HepG2 (cell line): ENCODE results near the gene KIFC1. TPM values are rescaled to one million over a fixed set of nuclear protein-coding genes. Genes with fewer than 3 reads are reported as not detected.
"Not testable (repeated sequence)": the region's sequence is repeated elsewhere in the genome, so short reads cannot be mapped to it uniquely, and the experiment has no call there.

Experiments used
- ATAC-seq: fragments of 200-7000 bp; cut with Tn5 transposase; 3 replicates; pipeline ENCODE4 v1.9.1; 2020; ENCODE audit warnings: mild to moderate bottlenecking, moderate library complexity
- BruUV-seq: library from RNA; stranded (reverse); fragments of 400-500 nt; replicated peaks from 2 replicates; lab custom pipeline; 2021; lab: Mats Ljungman, UMichigan
- CTCF ChIA-PET: fragments of 300-600 bp; formaldehyde crosslinking; extraction: SDS; loops from one replicate; lab custom pipeline; 2021; ENCODE audit warnings: low total read pairs, inconsistent platforms, low intra/inter-chr PET ratio; lab: Yijun Ruan, JAX
- POLR2A ChIA-PET: fragments of 350-600 bp; sonication (Branson Sonifier 250); formaldehyde crosslinking; loops from one replicate; lab custom pipeline; 2020; ENCODE audit warnings: antibody characterized with exemption, inconsistent platforms; lab: Yijun Ruan, JAX
- DNase-seq: peaks from one replicate; pipeline ENCODE4 v3.0.0-alpha.2; 2015; ENCODE audit warnings: low spot score
- FAIRE-seq: peaks from 3 replicates; lab custom pipeline; 2011; peaks lifted over from hg19 to GRCh38; lab: Jason Lieb, UNC
- H2AFZ ChIP-seq: one replicate; pipeline ENCODE4 v1.6.1; 2011; ENCODE audit warnings: low read length, inconsistent platforms
- H3K27ac ChIP-seq: fragments of 300-600 bp; 3 replicates; pipeline ENCODE4 v1.8.0; 2011; ENCODE audit warnings: mixed run types, mild to moderate bottlenecking, mixed read lengths, low read length, inconsistent platforms; ENCODE audit not compliant: insufficient read depth; ENCODE audit errors: extremely low read length
- H3K27me3 ChIP-seq, 2 experiments: fragments of 200-600 bp in 1 of 2; 2 replicates in 1 of 2; 3 replicates in 1 of 2; pipeline versions ENCODE4 v1.6.0 to v1.8.0; 2011; ENCODE audit warnings: low read length in 2 of 2, mild to moderate bottlenecking in 2 of 2, moderate library complexity in 2 of 2, inconsistent platforms in 1 of 2; ENCODE audit not compliant: insufficient read depth in 2 of 2, control insufficient read depth in 1 of 2
- H3K36me3 ChIP-seq, 2 experiments: fragments of 200-600 bp in 1 of 2; replicated peaks in 1 of 2; 2 replicates in 1 of 2; 3 replicates in 1 of 2; pipeline versions ENCODE4 v1.5.1 to v1.8.0; 2011; ENCODE audit warnings: low read length in 2 of 2, inconsistent platforms in 1 of 2; ENCODE audit not compliant: insufficient read depth in 2 of 2, control insufficient read depth in 1 of 2
- H3K4me1 ChIP-seq: 2 replicates; pipeline ENCODE4 v1.5.1; 2012; ENCODE audit warnings: low read length, inconsistent platforms; ENCODE audit not compliant: insufficient read depth
- H3K4me2 ChIP-seq: 2 replicates; pipeline ENCODE4 v1.6.0; 2011; ENCODE audit warnings: low read depth, low read length, inconsistent platforms
- H3K4me3 ChIP-seq, 3 experiments: fragments of 200-600 bp in 1 of 3; sonication (generic), shearing (Covaris generic) in 1 of 3; replicated peaks in 1 of 3; 2 replicates each; pipeline ENCODE4 v1.5.1; 2011 to 2016; ENCODE audit warnings: low read length in 3 of 3, inconsistent platforms in 2 of 3, low read depth in 2 of 3, mild to moderate bottlenecking in 2 of 3, control low read depth in 1 of 3, mixed read lengths in 1 of 3; ENCODE audit not compliant: insufficient read depth in 1 of 3
- H3K79me2 ChIP-seq: one replicate; pipeline ENCODE4 v1.6.1; 2011; ENCODE audit warnings: low read length, inconsistent platforms; ENCODE audit not compliant: insufficient read depth
- H3K9ac ChIP-seq: 2 replicates; pipeline ENCODE4 v1.6.0; 2011; ENCODE audit warnings: mild to moderate bottlenecking, low read depth, low read length, inconsistent platforms; ENCODE audit not compliant: insufficient read depth
- H3K9me3 ChIP-seq: 2 replicates; pipeline ENCODE4 v1.5.1; 2012; ENCODE audit warnings: mild to moderate bottlenecking, low read length
- H4K20me1 ChIP-seq: 2 replicates; pipeline ENCODE4 v1.6.0; 2011; ENCODE audit warnings: inconsistent platforms, mild to moderate bottlenecking, low read length, moderate library complexity; ENCODE audit not compliant: insufficient read depth
- SETDB1 ChIP-seq: sonication (generic); formaldehyde crosslinking; IDR thresholded peaks from 2 replicates; pipeline ENCODE4 v1.5.1; 2020; ENCODE audit warnings: missing genetic modification reagents, mild to moderate bottlenecking, borderline replicate concordance
- SRSF9 ChIP-seq: fragments of 200-400 bp; formaldehyde crosslinking; IDR thresholded peaks from 2 replicates; pipeline ENCODE4 v1.6.1; 2018; ENCODE audit warnings: borderline replicate concordance, mild to moderate bottlenecking, low read depth, low read length; ENCODE audit not compliant: insufficient read depth, poor library complexity, severe bottlenecking
- ZNF496 ChIP-seq: sonication (generic); formaldehyde crosslinking; IDR thresholded peaks from 2 replicates; pipeline ENCODE4 v1.8.1; 2023; ENCODE audit warnings: mild to moderate bottlenecking, moderate library complexity, missing genetic modification reagents; ENCODE audit not compliant: insufficient replicate concordance
- ZNF747 ChIP-seq: sonication (generic); formaldehyde crosslinking; IDR thresholded peaks from 2 replicates; pipeline ENCODE4 v1.8.1; 2023; ENCODE audit warnings: missing genetic modification reagents, mild to moderate bottlenecking, borderline replicate concordance
- ZNF770 ChIP-seq: sonication (generic); formaldehyde crosslinking; IDR thresholded peaks from 2 replicates; pipeline ENCODE4 v1.5.0; 2020; ENCODE audit warnings: mild to moderate bottlenecking, missing genetic modification reagents
- ZNF788 ChIP-seq: sonication (generic); formaldehyde crosslinking; IDR thresholded peaks from 2 replicates; pipeline ENCODE4 v1.5.0; 2020; ENCODE audit warnings: mild to moderate bottlenecking, missing genetic modification reagents, borderline replicate concordance
- ZSCAN30 ChIP-seq: sonication (generic); formaldehyde crosslinking; IDR thresholded peaks from 2 replicates; pipeline ENCODE4 v1.5.0; 2020; ENCODE audit warnings: mild to moderate bottlenecking, missing genetic modification reagents
- WGBS: methylation state at CpG from one replicate; pipeline ENCODE4 v1.1.6; 2017; ENCODE audit warnings: low lambda C conversion rate; 5-methylcytosine and 5-hydroxymethylcytosine counted together
- in situ Hi-C: cut with HindIII; loops from 2 replicates; pipeline ENCODE4 v1.10.0; 2017; ENCODE audit warnings: low pct_unique_long_range_greater_than_20kb; ENCODE audit not compliant: extremely low pct_ligation_motif_present
- intact Hi-C: fragments of 100-400 bp; cut with micrococcal nuclease; formaldehyde crosslinking; loops from one replicate; pipeline ENCODE4 v1.10.0; 2022; ENCODE audit not compliant: unreplicated experiment
- polyA plus RNA-seq, 8 experiments: library from polyadenylated mRNA; depleted of rRNA in 3 of 8; stranded (reverse) in 7 of 8; unstranded in 1 of 8; fragments of >200 nt; fragmentation: Illumina TruSeq in 4 of 8; extraction: Trizol in 4 of 8; gene quantifications; 2 replicates each; pipeline versions ENCODE4 v1.2.1 to v1.2.3, GENCODE V29; 2011 to 2016; ENCODE audit warnings: low read depth in 4 of 8, missing spikeins in 1 of 8, mixed read lengths in 1 of 8; ENCODE audit not compliant: insufficient read depth in 1 of 8
- total RNA-seq, 5 experiments: library from RNA; depleted of rRNA; stranded (reverse); fragments of >200 nt; fragmentation: Illumina TruSeq; extraction: Trizol; gene quantifications; 2 replicates each; pipeline ENCODE4 v1.2.3, GENCODE V29; 2016; ENCODE audit warnings: low read depth in 1 of 5

KIFC1 gene
- total and polyA plus RNA-seq, 2 of the 13 experiments (the other 11 are each of a cell fraction or from before 2014, with no cell fraction given): 25.0 to 45.5 TPM

- in situ Hi-C loops, H3K9ac ChIP-seq, H3K27ac ChIP-seq, H4K20me1 ChIP-seq, DNase-seq, CTCF ChIA-PET, H2AFZ ChIP-seq, intact Hi-C loops, H3K4me2 ChIP-seq, H3K79me2 ChIP-seq, POLR2A ChIA-PET, FAIRE-seq, BruUV-seq, ATAC-seq, H3K9me3 ChIP-seq, H3K27me3 ChIP-seq, H3K36me3 ChIP-seq, H3K4me3 ChIP-seq: not testable (repeated sequence)
- H3K4me1 ChIP-seq: peaks cover 14% of the 10 kb centered on the region
- 64% methylated on average over 8 of the region's 8 CpGs for WGBS
Observed at GRCh38 chr6:33371901-33372300, 19.7 kb upstream of the KIFC1 start.

- Histone ChIP-seq H4K20me1 (no peaks in the 10 kb centered on the region), H3K4me2 (no peak overlapping the region), H3K27me3 (no peaks in the 10 kb centered on the region), H3K79me2 (no peaks in the 10 kb centered on the region), H3K9me3 (no peaks in the 10 kb centered on the region), H3K36me3 (no peaks in the 10 kb centered on the region), H2AFZ (no peak overlapping the region), H3K9ac (no peak overlapping the region), H3K4me3 (no peak overlapping the region), H3K4me1 (peaks cover 14% of the 10 kb centered on the region), H3K27ac (no peak overlapping the region)
- FAIRE-seq: no peak
- ATAC-seq: no peak
- ChIA-PET POLR2A (no interaction called here), CTCF (no interaction called here)
- BruUV-seq: no TSS peak
- DNase-seq: no peak
- intact Hi-C loops (no loop called here), in situ Hi-C loops (no loop called here)
- 6% methylated on average over 5 of the region's 5 CpGs for WGBS
- no peak for TF ChIP-seq ZNF770 (CRISPR knock-in tag)
- no peak for TF ChIP-seq ZNF747 (CRISPR knock-in tag)
- no peak for TF ChIP-seq ZNF496 (CRISPR knock-in tag)
- TF ChIP-seq ZNF788: no peak
- TF ChIP-seq ZSCAN30 (CRISPR knock-in tag): no peak
- no peak for TF ChIP-seq SETDB1 (CRISPR knock-in tag)
- no peak for TF ChIP-seq SRSF9
Observed at GRCh38 chr6:33372526-33373123, 19.0 kb upstream of the KIFC1 start.
